Progenitor cell of endocrine pancreas (in vitro differentiated cells): ENCODE data around the gene OXLD1. TPM values are rescaled to one million over a fixed set of nuclear protein-coding genes. Genes with fewer than 3 reads are reported as not detected.

ENCODE experiments used
- DNase-seq: peaks from one replicate; pipeline ENCODE4 v3.0.0; 2021; ENCODE audit warnings: low spot score; ENCODE audit not compliant: unreplicated experiment
- H3K27ac Mint-ChIP-seq: 2 replicates; pipeline ENCODE4 v1.8.0; 2021; ENCODE audit warnings: mild to moderate bottlenecking, moderate library complexity, mixed read lengths
- H3K27me3 Mint-ChIP-seq: 2 replicates; pipeline ENCODE4 v1.8.0; 2021; ENCODE audit warnings: mixed read lengths
- H3K36me3 Mint-ChIP-seq: 2 replicates; pipeline ENCODE4 v1.8.0; 2022; ENCODE audit warnings: mixed read lengths; ENCODE audit not compliant: insufficient read depth
- H3K4me1 Mint-ChIP-seq: 2 replicates; pipeline ENCODE4 v1.8.0; 2021; ENCODE audit warnings: low read depth, mixed read lengths
- H3K4me3 Mint-ChIP-seq: 2 replicates; pipeline ENCODE4 v1.8.0; 2021; ENCODE audit warnings: low read depth, mild to moderate bottlenecking, moderate library complexity, mixed read lengths
- H3K9me3 Mint-ChIP-seq: 2 replicates; pipeline ENCODE4 v1.8.0; 2021; ENCODE audit warnings: low read depth, mixed read lengths
- microRNA-seq: library from miRNA; unstranded; fragments of <30 nt; microRNA quantifications from one replicate; pipeline ENCODE4 v1.1.0, GENCODE V29; 2020; ENCODE audit warnings: borderline number of aligned reads; ENCODE audit not compliant: unreplicated experiment
- total RNA-seq: library from RNA; stranded (reverse); gene quantifications from 2 replicates; pipeline ENCODE4 v1.2.1, GENCODE V29; 2021
- TF ChIP-seq, protein P1 (sequence below): fragments of 200-600 bp; sonication (generic); IDR thresholded peaks from one replicate; pipeline ENCODE4 v1.5.0; 2021; ENCODE audit warnings: antibody characterized with exemption, mild to moderate bottlenecking; ENCODE audit not compliant: unreplicated experiment

The OXLD1 gene
- total RNA-seq, 1 donor from 2014 or later, result 18.6 TPM

DNA sequence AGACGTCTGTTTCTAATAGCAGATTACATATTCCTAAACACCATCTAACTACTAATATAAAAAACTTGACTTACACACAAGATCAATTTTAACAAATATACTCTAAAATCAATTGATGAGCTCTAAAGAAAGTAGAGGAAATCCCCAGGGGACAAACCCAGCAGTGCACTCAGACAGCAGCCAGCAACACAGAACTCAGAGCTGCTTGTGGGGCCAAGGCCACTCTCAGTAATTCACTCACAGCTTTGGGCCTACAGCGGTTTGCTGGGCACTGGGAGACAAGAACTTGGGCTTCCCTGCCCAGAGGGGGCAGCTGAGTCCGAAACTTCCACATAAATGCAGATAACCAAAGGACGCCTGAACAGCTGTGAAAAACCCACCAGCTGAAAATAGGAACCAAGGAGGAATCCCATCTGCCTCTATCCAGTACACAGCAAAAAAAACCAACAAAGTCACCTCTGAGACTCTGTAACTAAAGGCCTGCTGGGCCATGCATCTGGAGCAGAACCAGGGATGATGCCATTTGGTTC, 50.9 kb downstream of the OXLD1 start:
- Mint-ChIP-seq H3K27me3 (no peaks in the 10 kb centered on the region), H3K4me1 (no peaks in the 10 kb centered on the region), H3K27ac (no peak overlapping the region), H3K36me3 (peaks cover 31% of the 10 kb centered on the region), H3K9me3 (no peaks in the 10 kb centered on the region), H3K4me3 (no peak overlapping the region)
- TF ChIP-seq, protein P1, sequence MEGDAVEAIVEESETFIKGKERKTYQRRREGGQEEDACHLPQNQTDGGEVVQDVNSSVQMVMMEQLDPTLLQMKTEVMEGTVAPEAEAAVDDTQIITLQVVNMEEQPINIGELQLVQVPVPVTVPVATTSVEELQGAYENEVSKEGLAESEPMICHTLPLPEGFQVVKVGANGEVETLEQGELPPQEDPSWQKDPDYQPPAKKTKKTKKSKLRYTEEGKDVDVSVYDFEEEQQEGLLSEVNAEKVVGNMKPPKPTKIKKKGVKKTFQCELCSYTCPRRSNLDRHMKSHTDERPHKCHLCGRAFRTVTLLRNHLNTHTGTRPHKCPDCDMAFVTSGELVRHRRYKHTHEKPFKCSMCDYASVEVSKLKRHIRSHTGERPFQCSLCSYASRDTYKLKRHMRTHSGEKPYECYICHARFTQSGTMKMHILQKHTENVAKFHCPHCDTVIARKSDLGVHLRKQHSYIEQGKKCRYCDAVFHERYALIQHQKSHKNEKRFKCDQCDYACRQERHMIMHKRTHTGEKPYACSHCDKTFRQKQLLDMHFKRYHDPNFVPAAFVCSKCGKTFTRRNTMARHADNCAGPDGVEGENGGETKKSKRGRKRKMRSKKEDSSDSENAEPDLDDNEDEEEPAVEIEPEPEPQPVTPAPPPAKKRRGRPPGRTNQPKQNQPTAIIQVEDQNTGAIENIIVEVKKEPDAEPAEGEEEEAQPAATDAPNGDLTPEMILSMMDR, result no peak
- no peak for DNase-seq

Small RNAs within 50 kb of the gene (microRNA-seq; reads per million reads assigned to microRNA genes)
- 3.6 reads per million for gene MIR6786

Other genes starting within 250 kb of the OXLD1 start
- 3,227 and 3,279 TPM in 2 replicates for gene ACTG1, start 153.8 kb downstream of the OXLD1 start, total RNA-seq
- gene FSCN2, start 138.2 kb downstream of the OXLD1 start, total RNA-seq, result 4.8 and 5.3 TPM in 2 replicates
- 46.5 and 47.7 TPM in 2 replicates for gene FAAP100, start 114.3 kb downstream of the OXLD1 start, total RNA-seq
- gene NPLOC4, start 29.5 kb downstream of the OXLD1 start, total RNA-seq, result 93.8 and 102 TPM in 2 replicates
- gene TSPAN10, start 29.4 kb downstream of the OXLD1 start, total RNA-seq, result 4.0 and 4.4 TPM in 2 replicates
- 0.50 TPM in 1 of 2 replicates, not detected in the other for gene PDE6G, start 10.1 kb downstream of the OXLD1 start, total RNA-seq
- 24.8 and 26.6 TPM in 2 replicates for gene CCDC137, start 132 bp upstream of the OXLD1 start, total RNA-seq
- 42.1 TPM in 2 replicates for gene ARL16, start 17.2 kb upstream of the OXLD1 start, total RNA-seq
- gene HGS, start 17.4 kb upstream of the OXLD1 start, total RNA-seq, result 127 and 141 TPM in 2 replicates
- gene MRPL12, start 36.8 kb upstream of the OXLD1 start, total RNA-seq, result 63.6 and 63.9 TPM in 2 replicates
- 36.9 and 40.9 TPM in 2 replicates for gene SLC25A10, start 45.7 kb upstream of the OXLD1 start, total RNA-seq
- gene GCGR, start 137.5 kb upstream of the OXLD1 start, total RNA-seq, result 2.1 and 2.2 TPM in 2 replicates
- gene MCRIP1, start 166.7 kb upstream of the OXLD1 start, total RNA-seq, result 138 and 157 TPM in 2 replicates
- gene PPP1R27, start 168.4 kb upstream of the OXLD1 start, total RNA-seq, result not detected in 2 replicates
- 467 and 484 TPM in 2 replicates for gene P4HB, start 193.9 kb upstream of the OXLD1 start, total RNA-seq
- gene ARHGDIA, start 204.7 kb upstream of the OXLD1 start, total RNA-seq, result 239 and 248 TPM in 2 replicates
- gene ALYREF, start 225.0 kb upstream of the OXLD1 start, total RNA-seq, result 98.9 and 99.7 TPM in 2 replicates
- 137 and 139 TPM in 2 replicates for gene ANAPC11, start 225.1 kb upstream of the OXLD1 start, total RNA-seq
- 0.78 and 1.7 TPM in 2 replicates for gene NPB, start 235.6 kb upstream of the OXLD1 start, total RNA-seq
- gene PCYT2, start 244.8 kb upstream of the OXLD1 start, total RNA-seq, result 93.2 and 95.2 TPM in 2 replicates